GM18498 (cell line): ENCODE measurements around the gene SPARC.
"Not testable (repeated sequence)": the region's sequence is repeated elsewhere in the genome, so short reads cannot be mapped to it uniquely, and the experiment has no call there.

Source experiments
- ATAC-seq: cut with Tn5 transposase; IDR thresholded peaks from one replicate; pipeline ENCODE4 v1.9.1; 2021; ENCODE audit warnings: mild to moderate bottlenecking, moderate library complexity; ENCODE audit not compliant: unreplicated experiment

Gene SPARC

DNA sequence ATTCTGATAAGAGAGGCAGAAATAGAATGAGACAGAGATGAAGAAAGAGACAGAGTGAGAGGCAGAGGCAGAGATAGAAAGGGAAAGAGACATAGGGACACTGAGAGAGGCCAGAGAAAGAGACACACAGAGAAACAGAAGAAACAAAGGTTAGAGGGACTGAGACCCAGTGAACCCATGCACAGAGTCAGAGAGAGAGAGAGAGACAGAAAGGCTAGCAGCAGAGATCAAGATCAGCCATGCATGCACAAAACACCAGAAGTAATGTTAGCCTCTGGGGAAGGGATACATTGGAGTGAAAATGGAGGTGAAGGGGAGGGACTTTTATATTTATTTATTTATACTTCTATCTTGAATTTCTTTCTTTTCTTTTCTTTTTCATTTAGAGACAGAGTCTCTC is 14.1 kb upstream of the SPARC start:
- peak; percentile 59 for ATAC-seq

DNA sequence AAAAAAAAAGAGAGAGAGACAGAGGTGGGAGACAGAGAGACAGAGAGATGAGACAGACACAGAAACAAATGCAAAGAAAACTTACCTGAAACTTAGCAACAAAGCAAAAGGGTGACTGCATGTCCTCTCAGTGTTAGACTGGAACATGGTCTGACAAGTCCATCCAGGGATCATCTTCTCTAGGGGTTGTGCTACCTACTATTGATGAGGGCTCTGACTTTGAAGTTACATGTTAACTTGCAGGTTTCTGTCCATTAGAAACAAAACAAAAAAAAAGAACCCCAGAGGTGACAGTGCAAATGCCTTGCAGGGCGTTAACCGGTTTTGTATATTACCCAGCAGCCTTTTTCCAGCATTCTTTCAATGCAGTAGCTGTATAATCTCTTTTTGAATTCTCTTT is 13.6 kb upstream of the SPARC start:
- no peak for ATAC-seq

DNA sequence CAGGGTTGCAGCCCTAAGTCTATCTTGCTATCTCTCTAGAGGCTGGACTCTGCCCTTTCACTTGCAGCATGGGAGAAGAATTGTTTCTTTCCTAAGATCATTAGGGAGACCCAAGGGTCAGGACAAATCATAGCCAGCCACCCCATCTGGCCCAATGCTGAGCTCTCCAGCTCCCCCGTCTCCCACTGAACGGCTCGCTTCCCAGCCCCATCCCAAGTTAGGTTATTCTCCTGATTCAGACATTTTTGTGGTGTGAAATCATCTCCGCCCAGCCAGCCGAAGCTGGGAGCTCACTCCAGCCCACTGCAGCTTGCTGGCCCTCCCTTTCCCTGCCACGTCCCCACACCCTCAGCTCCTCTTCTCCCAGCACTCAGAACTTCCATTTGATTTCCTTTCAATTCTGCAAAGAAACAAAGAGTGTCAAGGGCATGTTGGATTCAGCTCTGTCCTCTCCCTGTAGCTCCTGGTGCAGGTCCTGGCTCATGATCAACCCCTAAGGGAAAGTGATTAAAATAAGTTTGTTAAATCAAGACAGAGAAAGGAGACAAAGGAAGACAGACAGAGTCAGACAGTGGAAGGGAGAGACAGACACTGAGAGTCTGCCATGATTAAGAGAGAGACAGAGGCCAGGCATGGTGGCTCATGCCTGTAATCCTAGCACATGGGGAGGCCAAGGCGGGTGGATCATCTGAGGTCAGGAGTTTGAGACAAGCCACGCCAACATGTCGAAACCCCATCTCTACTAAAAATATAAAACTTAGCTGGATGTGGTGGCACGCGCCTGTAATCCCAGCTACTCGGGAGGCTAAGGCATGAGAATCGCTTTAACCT is 12.6 kb upstream of the SPARC start:
- no peak for ATAC-seq

DNA sequence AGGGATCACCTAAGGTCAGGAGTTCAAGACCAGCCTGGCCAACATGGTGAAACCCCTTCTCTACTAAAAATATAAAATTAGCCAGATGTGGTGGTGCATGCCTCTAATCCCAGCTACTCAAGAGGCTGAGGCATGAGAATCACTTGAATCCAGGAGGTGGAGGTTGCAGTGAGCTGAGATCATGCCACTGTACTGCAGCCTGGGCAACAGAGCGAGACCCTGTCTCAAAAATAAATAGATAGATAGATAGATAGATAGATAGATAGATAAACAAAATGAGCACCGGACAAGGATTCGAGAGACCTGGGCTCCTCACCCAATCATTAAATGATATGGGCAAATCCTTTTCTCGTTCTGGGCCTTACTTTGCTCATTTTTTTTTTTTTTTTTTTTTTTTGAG is 11.4 kb upstream of the SPARC start:
- not testable (repeated sequence) for ATAC-seq

DNA sequence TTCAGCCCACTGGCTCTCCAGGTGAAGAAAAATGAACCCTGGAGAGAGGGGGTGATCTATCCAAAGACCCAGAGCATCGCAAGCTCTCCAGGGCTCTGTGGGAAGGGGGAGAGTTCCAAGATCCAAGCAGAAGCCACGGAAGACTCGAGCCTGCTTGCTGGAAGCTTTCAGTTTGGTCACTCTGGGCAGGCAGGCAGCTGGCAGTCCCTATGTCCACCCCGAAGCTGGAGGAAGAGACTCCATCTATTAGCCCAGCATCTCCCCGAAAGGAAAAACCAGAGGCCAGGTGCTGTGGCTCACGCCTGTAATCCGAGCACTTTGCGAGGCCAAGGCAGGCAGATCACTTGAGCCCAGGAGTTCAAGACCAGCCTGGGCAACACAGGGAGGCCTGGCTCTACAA is 10.7 kb upstream of the SPARC start:
- ATAC-seq, result no peak

DNA sequence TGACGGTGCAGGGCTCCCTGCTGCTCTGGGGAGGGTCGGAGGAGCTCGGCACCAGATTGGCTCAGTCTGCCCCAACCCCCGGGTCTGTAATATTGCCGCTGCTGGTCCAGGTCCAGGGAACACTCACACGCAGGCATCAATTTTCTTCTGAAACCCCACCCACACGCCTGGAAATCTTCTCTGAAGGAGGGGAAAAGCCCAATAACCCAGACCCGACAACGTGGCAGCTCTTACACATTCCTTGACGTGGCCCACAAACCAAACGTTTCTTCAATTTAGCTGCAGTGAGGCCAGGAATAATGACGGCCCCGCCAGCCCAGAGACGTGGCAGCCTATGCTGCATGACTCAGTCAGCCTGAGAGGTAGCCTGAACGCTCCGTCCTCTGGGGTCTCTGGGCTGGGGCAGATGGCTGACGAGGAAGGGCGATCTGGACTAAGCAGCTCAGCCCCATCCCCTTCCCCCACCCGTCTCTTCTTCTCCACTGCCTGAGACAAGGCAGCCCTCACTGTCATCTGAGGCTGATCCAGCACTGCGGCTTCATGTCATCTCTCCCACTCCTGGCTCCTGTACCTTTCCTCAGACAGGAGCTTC is 9.9 kb upstream of the SPARC start:
- no peak for ATAC-seq

DNA sequence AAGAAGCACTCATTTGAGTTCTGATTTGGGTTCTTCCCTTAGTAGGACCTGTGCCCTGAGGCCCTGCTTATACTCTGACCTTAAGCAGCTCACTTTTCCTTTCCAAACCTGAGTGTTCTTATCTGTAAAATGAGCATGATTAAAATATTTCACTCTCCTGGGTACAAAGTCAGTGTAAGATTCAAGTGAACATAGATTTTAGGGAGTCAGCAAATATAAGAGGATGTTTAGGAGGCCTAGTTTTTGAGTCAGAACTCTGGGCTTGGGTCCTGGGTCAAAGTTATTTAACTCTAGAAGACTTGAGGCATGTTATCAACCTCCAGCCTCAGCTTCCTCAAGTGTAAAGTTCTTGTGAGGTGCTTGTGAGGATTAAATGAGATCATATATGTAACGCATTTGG is 8.7 kb upstream of the SPARC start:
- ATAC-seq, result no peak

DNA sequence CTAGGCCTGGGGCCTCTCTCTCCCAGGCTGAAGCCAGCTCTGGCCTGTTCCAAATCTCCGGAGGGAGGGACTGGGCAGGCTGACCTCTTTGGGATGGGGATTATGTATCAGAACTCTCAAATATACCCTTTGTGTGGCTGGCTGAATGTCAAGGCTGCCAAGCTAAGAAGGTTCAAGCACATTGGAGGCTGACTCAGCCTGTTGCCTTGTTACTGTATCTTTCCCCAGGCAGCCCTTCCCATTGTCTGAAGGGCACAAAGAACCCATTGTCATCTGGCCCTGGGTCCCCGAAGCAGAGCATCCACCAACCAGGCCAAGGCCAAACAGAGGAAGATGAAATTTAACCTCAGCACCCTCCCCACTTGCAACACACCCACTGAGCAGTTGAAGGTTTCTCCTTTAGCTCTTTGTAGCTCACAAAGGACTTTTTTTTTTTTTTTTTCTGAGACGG is 7.3 kb upstream of the SPARC start:
- no peak for ATAC-seq

DNA sequence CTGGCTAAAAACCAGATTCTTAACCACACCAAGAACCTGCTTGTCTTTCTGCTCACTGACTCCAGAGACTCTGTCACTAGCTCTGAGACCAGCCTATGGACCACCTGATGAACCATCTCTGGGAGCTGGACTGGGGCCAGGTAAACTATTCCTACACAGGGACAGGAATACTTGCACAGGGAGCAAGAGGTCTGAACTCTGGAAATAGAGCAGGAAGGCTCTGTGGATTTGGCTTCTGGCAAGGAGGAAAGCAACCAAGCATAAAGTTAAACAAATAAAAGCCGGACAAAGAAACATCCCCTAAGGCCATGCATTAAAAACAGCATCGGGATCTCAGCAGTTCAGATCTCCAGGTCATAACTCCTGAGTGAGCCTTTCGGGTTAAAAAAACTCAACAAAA is 5.6 kb upstream of the SPARC start:
- ATAC-seq, result no peak

DNA sequence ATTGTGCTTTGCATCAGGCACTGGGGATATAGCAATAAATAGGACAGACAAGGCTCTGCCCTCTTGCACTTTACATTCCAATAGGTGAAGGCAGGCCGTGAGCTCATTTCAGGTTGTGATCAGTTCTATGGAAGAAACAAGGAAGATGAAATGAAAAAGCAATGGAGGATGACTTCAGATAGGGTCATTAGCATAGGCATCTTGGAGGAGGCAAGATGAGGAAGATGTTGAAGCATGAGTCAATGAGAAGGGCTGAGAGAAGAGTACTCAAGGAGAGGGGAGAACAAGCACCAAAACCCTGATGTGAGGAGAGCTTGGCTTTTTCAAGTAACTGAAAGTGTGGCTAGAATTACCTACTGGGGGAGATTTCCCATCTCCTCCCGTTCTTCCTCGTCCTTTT is 5.0 kb upstream of the SPARC start:
- ATAC-seq, result no peak

DNA sequence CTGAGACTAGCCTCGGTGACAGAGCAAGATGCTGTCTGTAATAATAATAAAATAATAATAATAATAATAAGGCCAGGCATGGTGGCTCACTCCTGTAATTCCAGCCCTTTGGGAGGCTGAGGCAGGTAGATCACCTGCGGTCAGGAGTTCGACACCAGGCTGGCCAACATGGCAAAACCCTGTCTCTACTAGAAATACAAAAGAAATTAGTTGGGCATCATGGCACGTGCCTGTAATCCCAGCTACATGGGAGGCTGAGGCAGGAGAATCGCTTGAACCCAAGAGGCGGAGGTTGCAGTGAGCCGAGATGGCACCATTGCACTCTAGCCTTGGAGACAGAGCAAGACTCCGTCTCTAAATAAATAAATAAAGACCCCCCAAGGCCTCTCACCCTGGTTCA is 2.9 kb upstream of the SPARC start:
- ATAC-seq, result not testable (repeated sequence)

DNA sequence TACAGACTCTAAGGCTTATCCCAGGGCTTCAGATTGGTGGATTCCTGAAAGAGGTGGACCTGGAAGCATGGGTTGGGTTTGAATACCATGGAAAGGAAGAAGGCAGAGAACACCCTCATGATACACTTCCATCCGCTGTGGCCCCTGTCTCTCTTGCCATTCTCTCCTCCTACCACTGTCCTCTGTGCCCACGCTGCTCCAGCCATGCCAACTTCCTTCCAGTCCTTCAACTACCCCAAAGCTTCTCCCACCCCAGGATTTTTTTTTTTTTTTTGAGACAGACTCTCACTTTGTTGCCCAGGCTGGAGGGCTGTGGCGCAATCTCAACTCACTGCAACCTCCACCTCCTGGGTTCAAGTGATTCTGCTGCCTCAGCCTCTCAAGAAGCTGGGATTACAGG is 1.7 kb upstream of the SPARC start:
- ATAC-seq, result no peak

DNA sequence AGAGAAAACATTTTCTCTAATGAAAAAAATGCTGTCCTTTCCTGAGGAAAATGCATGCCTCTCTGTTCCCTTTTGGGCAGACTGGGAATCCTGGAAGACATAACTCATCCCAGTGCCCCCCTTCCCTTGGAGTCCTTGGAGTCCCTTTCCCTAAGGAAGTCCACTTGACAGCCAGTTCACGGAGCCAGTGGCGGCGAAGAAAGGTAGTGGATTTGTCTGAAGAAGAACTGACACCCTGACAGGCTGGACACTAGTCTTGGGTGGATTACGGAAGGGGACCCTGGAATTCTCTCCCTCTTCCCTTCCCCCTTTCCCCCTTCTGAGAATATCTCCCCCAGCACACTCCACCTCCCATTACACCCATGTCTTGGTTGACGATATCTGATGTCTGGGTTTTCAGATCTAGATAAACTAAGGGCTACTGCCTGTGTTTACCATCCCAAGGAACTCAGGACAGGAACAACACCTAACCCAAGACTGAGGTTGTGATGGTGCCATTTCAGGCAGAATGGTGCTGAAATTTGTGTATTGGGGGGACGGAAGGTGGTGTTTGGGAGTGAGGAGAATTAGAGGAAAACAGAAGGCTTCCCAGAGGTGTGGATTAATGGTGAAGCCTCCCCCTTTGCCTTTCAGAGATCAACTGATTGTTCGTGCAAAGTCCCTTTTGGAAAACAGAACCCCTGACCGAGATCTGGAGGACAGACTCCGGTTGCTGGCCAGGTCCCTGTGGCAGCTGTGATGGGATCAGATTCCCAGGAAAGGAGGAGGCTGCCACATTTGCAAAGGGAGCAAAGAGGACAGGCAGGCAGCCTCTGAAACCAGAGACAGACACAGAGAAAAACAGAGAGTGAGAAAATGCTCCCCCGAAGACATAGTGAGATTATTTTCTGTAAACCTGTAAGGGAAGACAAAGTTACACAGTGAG is 704 bp downstream of the SPARC start:
- no peak for ATAC-seq

DNA sequence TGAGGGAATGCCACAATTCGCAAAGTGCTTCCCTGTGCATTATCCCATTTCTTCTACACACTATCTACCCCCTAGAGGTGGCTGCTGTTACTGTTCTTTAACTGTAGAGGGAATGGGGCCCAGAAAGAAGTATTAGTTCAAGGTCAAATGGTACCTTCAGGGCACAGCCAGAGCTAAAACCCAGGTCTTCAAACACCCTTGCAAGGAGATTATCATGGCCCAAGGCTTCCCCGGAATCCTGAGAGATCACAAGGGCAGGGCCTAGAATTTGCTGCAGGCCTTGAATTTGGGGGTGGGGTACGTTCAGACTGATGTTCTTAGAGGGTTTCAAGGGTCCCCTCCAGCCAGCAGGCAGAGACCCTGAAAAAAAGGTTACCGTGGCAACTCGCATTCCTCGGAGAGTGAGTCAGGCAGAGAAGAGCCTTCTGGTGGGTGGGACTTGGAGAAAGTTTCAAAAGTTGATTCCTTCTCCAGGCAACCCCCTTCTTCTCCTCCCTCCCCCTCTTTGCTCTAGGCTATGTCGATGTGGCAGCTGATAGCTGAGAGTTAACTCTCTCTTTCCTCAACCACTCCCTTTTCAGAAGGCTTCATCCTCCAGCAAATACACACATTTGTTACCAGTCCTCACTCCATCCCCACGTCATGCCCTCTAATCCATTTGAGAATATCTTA is 1.9 kb downstream of the SPARC start:
- ATAC-seq, result no peak

DNA sequence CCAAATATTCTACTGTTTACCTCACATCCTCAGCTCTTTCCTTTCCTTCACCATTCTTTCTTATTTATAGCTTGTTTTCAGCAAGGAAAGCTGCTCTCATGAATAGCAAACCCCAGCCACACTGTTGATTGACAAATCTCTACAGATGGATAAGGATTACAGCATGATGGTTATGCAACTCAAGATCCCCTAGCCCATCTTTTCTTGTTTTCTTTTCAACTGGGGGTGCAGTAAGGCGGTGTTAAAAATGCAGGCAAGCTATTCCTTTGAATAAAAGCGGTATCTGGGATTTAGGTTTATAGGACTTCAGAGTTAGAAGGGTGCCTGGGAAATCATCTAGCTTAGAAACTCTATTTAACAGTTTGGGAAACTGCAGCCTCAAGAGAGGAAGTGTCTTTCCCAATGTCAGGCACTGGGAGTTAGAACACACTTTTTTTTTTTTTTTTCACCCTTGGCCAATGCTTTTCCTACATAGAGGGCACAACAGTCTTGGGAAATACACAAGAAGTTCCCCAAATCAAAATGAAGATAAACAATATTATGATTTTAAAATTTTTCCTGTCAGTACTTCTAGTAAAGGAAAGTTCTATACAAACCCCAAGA is 2.6 kb downstream of the SPARC start:
- ATAC-seq, result no peak

DNA sequence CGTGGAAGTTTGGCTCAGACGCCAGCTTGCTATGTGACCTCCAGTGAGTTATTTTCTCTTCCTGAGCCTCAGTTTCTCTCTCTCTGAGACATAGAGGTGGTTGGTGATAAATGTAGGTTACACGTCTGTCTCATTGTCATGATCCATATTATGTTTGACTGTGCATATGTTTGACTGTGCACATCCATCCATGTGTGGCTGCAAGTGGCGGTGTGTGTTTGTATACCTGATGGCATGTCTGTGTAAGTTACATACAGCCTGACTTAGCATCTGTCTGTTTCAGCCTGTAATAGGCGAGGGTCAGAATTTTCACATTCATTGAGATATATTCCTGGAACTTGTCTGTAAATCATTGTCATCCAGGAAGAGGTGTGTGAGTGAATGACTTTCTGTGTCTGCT is 3.3 kb downstream of the SPARC start:
- ATAC-seq, result no peak

DNA sequence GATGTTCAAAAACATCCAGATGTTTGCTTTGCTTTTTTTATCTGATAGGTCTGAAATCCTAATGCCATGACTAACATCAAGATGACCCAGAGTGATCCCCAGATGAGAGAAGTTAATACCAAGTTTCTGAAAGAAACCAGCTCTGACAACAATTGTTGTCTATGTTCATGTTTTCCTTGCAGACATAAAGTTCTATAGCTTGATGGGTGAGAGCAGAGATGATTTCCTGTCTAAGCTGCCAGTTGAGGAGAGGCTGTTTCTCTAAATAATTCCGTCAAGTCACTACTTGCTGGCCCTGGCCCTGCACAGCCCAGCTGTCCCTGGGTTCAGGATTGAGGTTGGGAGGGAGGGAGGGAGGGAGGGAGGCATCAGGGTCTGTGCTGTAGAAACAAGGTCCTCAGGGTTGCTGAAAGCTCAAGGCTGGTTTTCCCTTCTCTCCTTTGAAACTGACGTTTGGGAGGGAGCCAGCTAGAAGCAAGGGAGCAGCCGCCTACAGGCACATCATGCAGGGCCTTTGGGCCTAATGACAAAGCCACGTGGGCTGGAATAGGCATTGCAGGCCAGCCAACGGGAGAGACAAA is 3.9 kb downstream of the SPARC start:
- ATAC-seq, result no peak

DNA sequence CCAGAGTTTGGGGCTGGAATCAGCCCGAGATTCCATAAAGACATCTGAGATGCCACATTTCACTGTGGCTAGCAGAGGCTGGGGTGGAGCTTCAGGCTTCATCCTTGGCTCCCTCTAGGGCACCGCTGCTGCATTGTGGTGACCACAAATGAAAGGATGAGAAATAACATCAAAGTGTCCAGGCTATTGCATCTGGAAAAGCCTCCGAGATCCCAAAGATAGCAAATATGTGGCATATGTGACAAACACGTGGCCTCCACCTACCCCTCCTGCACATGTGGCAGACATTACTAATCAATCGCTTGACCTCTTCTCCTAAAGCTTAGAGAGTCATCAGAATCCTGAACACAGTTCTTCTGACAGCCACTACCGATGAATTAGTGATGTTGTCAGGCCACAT is 4.5 kb downstream of the SPARC start:
- no peak for ATAC-seq

DNA sequence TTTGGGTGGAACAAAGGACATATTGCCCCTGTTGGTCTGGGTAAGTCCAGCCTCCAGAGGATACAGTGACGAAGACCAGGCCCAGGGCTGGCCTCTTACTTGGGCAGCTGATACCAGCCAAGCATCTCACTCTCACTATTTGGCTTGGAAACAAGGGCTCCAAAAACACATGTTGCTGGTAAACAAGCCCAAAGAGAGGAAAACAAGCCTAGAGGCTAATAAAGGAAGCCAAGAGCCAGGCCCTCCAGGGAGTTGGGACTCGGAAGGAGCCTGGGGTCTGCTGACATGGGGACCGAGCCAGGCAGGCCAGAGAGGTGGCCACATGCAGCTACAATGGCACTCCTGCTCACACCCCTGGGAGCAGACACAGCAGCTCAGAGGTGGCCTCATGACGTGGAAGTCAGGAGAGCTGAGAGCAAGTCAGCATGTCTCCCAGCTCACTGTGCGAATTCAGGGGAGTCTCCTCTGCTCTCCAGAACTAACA is 5.7 kb downstream of the SPARC start:
- ATAC-seq, result no peak

DNA sequence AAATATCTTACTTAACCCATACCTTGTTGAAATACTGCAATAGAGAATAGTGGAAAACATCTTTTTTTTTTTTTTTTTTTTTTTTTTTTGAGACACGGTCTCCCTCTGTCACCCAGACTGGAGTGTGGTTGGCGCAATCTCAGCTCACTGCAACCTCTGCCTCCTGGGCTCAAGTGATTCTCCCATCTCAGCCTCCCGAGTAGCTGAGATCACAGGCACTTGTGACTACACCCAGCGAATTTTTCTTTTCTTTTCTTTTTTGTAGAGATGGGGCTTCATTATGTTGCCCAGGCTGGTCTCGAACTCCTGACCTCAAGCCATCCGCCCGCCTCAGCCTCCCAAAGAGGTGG is 6.6 kb downstream of the SPARC start:
- ATAC-seq, result not testable (repeated sequence)
